HG03066 (cell line): Measurements from ENCODE around the gene TRIM6.
"Not testable (repeated sequence)": the region's sequence is repeated elsewhere in the genome, so short reads cannot be mapped to it uniquely, and the experiment has no call there.

ENCODE experiments used
- ATAC-seq: cut with Tn5 transposase; IDR thresholded peaks from one replicate; pipeline ENCODE4 v1.9.1; 2021; ENCODE audit warnings: low read depth; ENCODE audit not compliant: unreplicated experiment

TRIM6 gene

GRCh38 chr11:5603326-5603725 lies 6.9 kb downstream of the TRIM6 start:
- no peak for ATAC-seq

- ATAC-seq, result no peak
These were observed 8.5 kb downstream of the TRIM6 start for GRCh38 chr11:5604896-5605295.

DNA sequence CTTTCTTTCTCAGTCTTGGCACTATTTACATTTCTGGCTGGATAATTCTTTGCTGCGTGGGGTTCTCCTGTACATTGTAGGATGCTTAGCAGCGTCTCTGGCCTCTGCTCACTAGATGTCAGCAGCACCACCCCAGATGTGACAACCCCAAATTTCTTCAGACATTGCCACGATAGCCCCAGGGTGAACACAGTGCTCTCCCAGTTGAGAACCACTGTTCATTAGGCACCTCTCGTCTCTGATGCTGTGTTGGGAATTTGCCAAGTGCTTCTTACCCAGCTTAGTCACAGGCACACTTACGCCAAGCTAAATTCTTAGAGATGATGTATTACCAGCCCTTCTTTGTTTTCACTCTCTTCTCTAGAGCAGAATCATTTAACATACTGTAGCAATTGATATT lies 9.4 kb downstream of the TRIM6 start:
- no peak for ATAC-seq

- no peak for ATAC-seq
These were observed 12.4 kb downstream of the TRIM6 start for GRCh38 chr11:5608808-5609207.

DNA sequence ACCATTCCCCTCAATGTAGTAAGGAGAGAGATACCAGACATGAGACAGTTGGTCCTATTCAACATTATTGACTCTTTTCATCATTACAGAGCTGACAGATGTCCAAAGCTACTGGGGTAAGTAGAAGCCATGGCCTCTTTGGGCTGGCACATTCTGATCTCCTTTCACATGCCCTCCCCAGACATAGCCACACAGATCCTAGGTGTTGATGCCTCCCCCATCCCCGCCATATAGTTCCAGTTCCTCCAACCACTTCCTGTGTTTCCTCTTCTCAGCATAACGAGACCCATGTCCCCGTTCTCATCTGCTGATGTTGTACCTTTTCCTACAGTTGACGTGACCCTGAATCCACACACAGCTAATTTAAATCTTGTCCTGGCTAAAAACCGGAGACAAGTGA lies 14.0 kb downstream of the TRIM6 start:
- no peak for ATAC-seq

GRCh38 chr11:5611627-5612026 lies 15.2 kb downstream of the TRIM6 start:
- no peak for ATAC-seq

DNA sequence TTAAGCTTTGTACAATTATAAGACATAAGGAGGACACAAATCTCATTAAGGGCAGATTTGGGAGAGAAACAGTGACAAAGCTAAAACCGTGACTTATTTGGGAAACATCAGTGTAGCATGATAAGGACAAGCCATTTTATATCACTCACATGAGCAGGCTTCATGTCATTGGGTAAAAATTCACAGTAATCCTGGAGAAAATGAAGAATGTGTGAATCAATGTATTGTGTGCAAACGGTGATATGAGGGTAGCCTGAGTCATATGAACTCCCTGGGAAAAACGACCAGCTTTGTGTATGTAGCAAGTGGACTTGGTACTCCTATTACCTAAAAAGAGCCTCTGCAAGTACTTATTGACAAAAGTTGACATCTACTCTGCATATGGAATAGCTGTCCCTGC lies 22.4 kb downstream of the TRIM6 start:
- ATAC-seq, result no peak

- ATAC-seq, result no peak
These were observed 24.4 kb downstream of the TRIM6 start for GRCh38 chr11:5620651-5621521.

DNA sequence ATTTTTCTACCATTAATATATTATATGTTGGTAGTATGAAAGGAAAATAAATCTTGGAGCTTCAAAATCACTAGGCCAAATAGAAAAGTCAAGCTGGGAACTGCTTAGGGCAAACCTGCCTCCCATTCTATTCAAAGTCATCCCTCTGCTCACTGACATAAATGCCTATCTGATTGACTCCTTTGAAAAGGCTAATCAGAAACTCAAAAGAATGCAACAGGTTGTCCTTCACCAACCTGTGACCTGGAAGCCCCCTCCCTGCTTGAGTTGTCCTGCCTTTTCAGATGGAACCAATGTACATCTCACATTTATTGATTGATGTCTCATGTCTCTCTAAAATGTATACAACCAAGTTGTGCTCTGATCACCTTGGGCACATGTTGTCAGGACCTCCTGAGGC lies 25.1 kb downstream of the TRIM6 start:
- no peak for ATAC-seq

GRCh38 chr11:5622802-5623201 lies 26.4 kb downstream of the TRIM6 start:
- no peak for ATAC-seq

GRCh38 chr11:5624489-5625279 lies 28.2 kb downstream of the TRIM6 start, which contains the start of gene TRIM34:
TSS of gene TRIM34 (plus strand) at chr11:5625001. CDS start at chr11:5632332, 7,331 bp downstream.
- peak; percentile 97 for ATAC-seq

DNA sequence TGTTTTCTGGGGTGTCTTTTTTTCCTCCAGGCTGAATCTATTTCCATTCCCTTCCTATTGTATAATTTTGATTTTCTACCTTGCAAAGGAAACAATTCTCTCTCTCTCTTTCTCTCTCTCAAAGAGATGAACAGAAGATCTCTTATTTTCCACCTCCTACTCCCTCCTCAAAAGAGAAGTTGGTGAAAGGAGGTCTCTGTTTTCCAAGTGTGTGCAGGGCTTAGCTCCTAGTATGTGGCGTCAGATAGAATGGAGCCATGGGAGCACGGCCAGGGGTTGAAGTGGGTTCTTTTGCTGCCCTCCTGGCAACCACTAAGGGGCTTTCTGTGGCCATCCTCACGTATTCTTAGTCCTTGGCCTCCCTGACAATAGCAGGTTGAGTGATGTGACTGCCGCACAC lies 28.8 kb downstream of the TRIM6 start:
- no peak for ATAC-seq

DNA sequence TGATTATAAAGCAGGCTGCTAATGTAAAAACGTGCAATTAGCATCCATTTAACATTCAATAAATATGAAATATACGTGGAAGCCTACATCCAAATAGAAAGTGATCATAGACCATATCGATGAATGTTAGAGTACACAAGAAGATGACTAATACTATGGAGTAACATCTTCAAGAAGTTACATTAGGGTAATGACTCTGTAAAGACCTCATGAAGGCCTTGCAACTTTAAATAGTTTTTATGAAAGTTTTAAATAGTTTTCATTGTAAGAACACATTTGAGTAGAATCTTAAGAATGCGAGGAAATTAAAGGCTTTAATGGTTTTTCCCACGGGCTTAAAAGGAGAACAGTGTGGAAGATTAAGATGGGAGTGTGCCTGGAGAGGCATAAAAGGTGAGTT lies 29.8 kb downstream of the TRIM6 start:
- ATAC-seq, result no peak

GRCh38 chr11:5631417-5631816 lies 35.0 kb downstream of the TRIM6 start:
- peak; percentile 19 for ATAC-seq

DNA sequence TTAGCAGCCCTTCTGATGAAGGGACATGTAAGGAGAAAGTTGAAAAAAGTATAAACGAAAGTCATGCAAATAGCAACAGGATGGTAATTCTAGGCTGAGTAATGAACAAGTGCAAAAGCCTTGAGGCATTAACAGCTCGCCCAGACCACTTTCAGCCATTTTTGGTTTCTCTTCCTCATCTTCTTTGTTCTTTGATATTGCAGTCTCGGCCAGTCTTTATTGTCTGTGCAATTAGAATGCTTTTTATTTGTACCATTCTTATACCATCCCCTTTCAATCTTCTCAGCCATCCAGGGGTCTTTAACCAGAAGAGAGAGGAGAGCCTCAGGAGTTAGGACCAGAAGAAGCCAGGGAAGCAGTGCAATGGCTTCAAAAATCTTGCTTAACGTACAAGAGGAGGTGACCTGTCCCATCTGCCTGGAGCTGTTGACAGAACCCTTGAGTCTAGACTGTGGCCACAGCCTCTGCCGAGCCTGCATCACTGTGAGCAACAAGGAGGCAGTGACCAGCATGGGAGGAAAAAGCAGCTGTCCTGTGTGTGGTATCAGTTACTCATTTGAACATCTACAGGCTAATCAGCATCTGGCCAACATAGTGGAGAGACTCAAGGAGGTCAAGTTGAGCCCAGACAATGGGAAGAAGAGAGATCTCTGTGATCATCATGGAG lies 35.7 kb downstream of the TRIM6 start:
- peak; percentile 95 for ATAC-seq

DNA sequence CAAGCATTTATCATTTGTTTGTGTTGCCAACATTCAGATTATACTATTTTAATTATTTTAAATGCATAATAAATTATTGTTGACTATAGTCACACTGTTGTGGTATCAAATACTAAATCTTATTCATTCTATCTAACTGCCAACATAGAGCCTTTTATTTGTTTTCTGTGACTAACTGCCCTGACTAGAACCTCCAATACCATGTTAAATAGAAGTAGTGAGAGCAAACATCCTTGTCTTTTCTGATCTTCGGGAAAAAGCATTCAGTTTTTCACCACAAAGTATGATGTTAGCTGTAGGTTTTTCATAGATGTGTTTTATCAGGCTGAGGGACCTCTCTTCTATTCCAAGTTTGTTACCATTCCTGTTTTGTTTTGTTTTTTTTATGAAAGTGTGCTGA lies 43.5 kb downstream of the TRIM6 start:
- ATAC-seq, result no peak

DNA sequence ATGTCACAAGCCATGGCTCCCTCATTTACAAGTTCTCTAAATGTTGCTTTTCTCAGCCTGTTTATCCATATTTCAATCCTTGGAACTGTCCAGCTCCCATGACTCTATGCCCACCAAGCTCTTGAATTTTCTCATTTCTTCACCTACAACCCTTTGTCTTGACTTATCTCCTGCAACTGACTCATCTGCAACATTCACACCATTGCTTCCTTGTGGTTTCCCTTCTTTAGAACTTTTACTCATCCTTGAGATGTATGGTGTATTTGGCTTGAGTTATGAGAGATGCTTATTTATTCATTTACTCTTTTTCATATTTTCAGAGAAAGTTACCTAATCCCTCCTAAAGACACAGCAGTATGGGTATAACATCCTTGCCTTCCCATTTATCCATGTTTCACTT lies 47.1 kb downstream of the TRIM6 start:
- no peak for ATAC-seq

GRCh38 chr11:5646139-5646538 lies 49.7 kb downstream of the TRIM6 start:
- ATAC-seq, result no peak

GRCh38 chr11:5655474-5655873 lies 59.0 kb downstream of the TRIM6 start:
- no peak for ATAC-seq

DNA sequence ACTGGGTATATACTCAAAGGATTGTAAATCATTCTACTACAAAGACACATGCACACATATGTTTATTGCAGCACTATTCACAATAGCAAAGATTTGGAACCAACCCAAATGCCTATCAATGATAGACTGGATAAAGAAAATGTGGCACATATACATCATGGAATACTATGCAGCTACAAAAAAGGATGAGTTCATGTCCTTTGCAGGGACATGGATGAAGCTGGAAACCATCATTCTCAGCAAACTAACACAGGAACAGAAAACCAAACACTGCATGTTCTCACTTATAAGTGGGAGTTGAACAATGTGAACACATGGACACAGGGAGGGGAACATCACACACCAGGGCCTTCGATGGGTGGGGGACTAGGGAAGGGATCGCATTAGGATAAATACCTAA lies 60.5 kb downstream of the TRIM6 start:
- not testable (repeated sequence) for ATAC-seq

DNA sequence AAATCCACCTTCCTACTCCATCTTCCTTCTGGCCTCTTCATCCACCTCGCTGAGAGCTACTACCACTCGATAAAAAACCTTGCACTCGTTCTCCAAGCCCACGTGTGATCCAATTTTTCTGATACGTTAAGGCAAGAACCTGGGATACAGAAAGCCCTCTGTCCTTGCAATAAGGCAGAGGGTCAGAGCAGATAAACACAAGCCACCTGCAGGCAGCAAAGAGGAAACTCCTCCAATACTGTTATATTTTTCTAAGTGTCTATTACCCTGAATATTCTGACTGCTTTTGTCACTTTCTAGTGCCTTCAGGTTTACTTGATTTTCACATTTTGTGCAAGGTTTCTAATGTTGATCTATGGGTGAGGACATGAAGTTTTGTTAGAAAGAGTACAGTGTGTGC lies 61.9 kb downstream of the TRIM6 start:
- ATAC-seq, result no peak
